ENCODE measurements around the gene TFF3. TPM values are rescaled to one million over a fixed set of nuclear protein-coding genes. Genes with fewer than 3 reads are reported as not detected.

Gene TFF3
- total and polyA plus RNA-seq, 7 donors = 14.3 to 7,065 (median 45.1) TPM

DNA sequence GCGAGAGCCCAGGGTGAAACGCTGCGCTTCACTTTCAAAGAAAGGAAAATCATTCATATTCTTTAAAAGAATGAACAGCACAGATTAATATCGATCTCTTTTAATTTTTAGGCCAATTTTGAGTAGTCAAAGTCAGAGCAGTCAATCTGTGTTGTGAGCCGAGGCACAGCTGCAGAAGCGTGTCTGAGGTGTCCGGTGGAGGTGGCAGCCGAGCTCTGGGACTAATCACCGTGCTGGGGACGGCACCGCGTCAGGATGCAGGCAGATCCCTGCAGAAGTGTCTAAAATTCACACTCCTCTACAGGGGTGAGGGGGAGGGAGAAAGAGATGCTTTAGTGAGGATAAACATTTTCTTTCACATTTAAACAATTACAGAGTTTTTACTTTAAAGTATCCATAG, 47.0 kb upstream of the TFF3 start:
- DNase-seq = no peak
- no peak overlapping the region for H3K4me3 ChIP-seq
- intact Hi-C loops (cut with DNase I) = no loop called here
- peaks cover 0 to 52% (median 15%) of the 10 kb centered on the region in 3 donors for H3K27me3 ChIP-seq
- no peaks in the 10 kb centered on the region for H3K4me1 ChIP-seq
- H3K9me3 ChIP-seq = peaks cover 0 to 9% (median 3%) of the 10 kb centered on the region in 4 donors
- TF ChIP-seq EP300 (IDR thresholded peaks at IDR 0.05) (no peak), POLR2A (IDR thresholded peaks at IDR 0.05) (no peak)
- H3K36me3 ChIP-seq = no peaks in the 10 kb centered on the region
- 85% methylated on average over 12 of the region's 12 CpGs for WGBS, 2 donors
- no peak overlapping the region for H3K27ac ChIP-seq

DNA sequence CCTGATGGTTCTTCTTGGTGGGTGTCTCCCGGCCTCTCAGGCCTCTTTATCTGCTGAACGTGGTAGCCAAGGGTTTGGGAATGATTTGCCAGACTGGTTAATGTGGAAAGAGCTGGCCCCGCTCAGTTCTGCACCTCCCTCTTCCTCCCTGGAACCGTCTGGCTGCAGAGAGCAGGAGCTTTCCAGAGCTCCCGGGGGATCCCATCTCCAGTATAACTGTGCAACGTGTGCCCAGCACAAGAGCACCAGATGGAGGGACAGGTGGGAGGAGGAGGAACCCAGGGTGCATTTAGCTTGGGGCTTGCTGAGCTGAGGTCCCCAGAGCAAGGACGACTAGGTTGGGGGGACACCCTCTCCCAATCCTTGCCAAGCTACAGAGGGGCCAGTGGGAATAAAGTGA, 46.1 kb upstream of the TFF3 start:
- H3K4me1 ChIP-seq = no peaks in the 10 kb centered on the region
- H3K36me3 ChIP-seq = no peaks in the 10 kb centered on the region
- DNase-seq = no peak
- TF ChIP-seq POLR2AphosphoS5 (IDR thresholded peaks at IDR 0.05) (no peak), POLR2A (IDR thresholded peaks at IDR 0.05) (no peak)
- TF ChIP-seq, protein P1, sequence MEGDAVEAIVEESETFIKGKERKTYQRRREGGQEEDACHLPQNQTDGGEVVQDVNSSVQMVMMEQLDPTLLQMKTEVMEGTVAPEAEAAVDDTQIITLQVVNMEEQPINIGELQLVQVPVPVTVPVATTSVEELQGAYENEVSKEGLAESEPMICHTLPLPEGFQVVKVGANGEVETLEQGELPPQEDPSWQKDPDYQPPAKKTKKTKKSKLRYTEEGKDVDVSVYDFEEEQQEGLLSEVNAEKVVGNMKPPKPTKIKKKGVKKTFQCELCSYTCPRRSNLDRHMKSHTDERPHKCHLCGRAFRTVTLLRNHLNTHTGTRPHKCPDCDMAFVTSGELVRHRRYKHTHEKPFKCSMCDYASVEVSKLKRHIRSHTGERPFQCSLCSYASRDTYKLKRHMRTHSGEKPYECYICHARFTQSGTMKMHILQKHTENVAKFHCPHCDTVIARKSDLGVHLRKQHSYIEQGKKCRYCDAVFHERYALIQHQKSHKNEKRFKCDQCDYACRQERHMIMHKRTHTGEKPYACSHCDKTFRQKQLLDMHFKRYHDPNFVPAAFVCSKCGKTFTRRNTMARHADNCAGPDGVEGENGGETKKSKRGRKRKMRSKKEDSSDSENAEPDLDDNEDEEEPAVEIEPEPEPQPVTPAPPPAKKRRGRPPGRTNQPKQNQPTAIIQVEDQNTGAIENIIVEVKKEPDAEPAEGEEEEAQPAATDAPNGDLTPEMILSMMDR (IDR thresholded peaks at IDR 0.05) = no peak
- 47 to 70% methylated on average over 7 of the region's 7 CpGs for WGBS, 2 donors
- intact Hi-C loops (cut with DNase I) = no loop called here
- no peak overlapping the region for H3K4me3 ChIP-seq
- H3K27ac ChIP-seq = no peak overlapping the region
- H3K9me3 ChIP-seq = peaks cover 0 to 10% (median 3%) of the 10 kb centered on the region in 4 donors
- peaks cover 0 to 48% (median 15%) of the 10 kb centered on the region in 3 donors for H3K27me3 ChIP-seq

DNA sequence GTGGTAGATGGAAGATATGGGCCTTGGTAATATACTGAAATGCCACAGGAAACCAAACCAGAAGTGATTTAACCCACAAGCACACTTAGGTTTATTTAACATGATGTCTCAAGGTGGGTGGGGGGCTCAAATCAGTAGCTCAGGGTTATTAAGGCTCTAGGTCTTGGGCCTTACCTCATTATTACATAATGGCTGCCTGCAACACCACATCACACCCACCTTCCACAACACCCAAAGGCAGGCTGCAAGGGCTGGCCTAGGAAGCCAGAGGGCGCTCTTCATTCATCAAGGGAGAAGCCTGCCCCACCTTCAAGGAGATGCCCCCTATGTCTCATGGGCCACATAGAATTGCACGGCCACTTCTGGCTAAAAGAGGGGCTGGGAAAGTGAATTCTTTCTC, 45.1 kb upstream of the TFF3 start:
- intact Hi-C loops (cut with DNase I) = no loop called here
- H3K9me3 ChIP-seq = peaks cover 0 to 10% (median 3%) of the 10 kb centered on the region in 4 donors
- H3K36me3 ChIP-seq = no peaks in the 10 kb centered on the region
- WGBS, 2 donors = 82 to 87% methylated on average over 2 of the region's 2 CpGs
- peaks cover 0 to 40% (median 15%) of the 10 kb centered on the region in 3 donors for H3K27me3 ChIP-seq
- H3K27ac ChIP-seq = no peak overlapping the region
- H3K4me3 ChIP-seq = no peak overlapping the region
- DNase-seq = no peak
- TF ChIP-seq POLR2A (IDR thresholded peaks at IDR 0.05) (no peak), POLR2AphosphoS5 (IDR thresholded peaks at IDR 0.05) (no peak), EP300 (IDR thresholded peaks at IDR 0.05) (no peak)
- TF ChIP-seq, protein P1 (IDR thresholded peaks at IDR 0.05) = no peak
- H3K4me1 ChIP-seq = no peaks in the 10 kb centered on the region

DNA sequence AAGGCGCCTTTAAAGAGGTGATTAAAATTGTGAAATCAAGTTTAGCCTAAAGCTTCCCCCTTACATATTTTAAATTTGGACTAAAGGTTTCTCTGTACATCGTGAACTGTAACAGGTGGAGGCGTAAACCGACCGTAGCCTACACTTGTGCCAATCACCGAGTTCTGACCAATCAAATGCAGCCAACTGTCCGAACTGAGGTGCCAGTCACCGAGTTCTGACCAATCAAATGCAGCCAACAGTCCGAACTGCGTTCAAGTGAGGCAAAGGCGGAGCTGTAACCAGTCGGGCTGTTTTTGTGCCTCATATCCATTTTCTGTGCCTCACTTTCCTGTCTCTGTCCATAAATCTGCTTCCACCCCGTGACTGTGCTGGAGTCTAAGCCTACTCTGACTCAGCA, 43.7 kb upstream of the TFF3 start:
- intact Hi-C loops (cut with DNase I) = no loop called here
- Histone ChIP-seq H3K27ac (no peak overlapping the region), H3K4me1 (no peaks in the 10 kb centered on the region), H3K27me3 (peaks cover 0 to 27% (median 15%) of the 10 kb centered on the region in 3 donors), H3K4me3 (no peak overlapping the region), H3K36me3 (no peaks in the 10 kb centered on the region), H3K9me3 (peaks cover 0 to 13% (median 3%) of the 10 kb centered on the region in 4 donors)
- no peak for TF ChIP-seq EP300 (IDR thresholded peaks at IDR 0.05)
- TF ChIP-seq, protein P1 (IDR thresholded peaks at IDR 0.05) = no peak
- TF ChIP-seq POLR2AphosphoS5 (IDR thresholded peaks at IDR 0.05) = no peak
- no peak for TF ChIP-seq POLR2A (IDR thresholded peaks at IDR 0.05)
- no peak for DNase-seq
- WGBS, 2 donors = 87 to 90% methylated on average over 13 of the region's 13 CpGs

DNA sequence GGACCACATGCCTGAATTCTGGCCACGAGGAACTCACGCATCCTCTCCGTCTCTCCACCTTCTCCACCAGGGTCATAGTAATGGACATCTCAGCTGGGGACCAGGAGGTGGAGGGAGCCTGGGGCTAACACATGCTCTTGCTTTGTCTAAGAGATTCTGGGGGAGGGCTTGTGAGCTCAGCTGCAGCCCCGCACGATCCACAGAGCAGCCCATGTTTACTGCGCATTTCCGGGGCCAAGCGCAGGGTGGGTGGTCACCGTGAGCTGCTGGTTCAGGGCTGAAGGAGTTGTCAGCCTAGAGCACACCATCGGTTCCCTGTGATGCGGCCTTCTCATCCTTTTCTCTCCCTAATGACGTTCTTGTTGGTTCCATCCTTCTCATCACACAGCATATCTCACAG, 43.1 kb upstream of the TFF3 start:
- no peak for DNase-seq
- no peak for TF ChIP-seq EP300 (IDR thresholded peaks at IDR 0.05)
- TF ChIP-seq POLR2AphosphoS5 (IDR thresholded peaks at IDR 0.05) = no peak
- TF ChIP-seq POLR2A (IDR thresholded peaks at IDR 0.05) = no peak
- TF ChIP-seq, protein P1 (IDR thresholded peaks at IDR 0.05) = no peak
- H3K4me1 ChIP-seq = no peaks in the 10 kb centered on the region
- no peaks in the 10 kb centered on the region for H3K36me3 ChIP-seq
- intact Hi-C loops (cut with DNase I) = no loop called here
- peaks cover 0 to 21% (median 15%) of the 10 kb centered on the region in 3 donors for H3K27me3 ChIP-seq
- no peak overlapping the region for H3K27ac ChIP-seq
- 95% methylated on average over 12 of the region's 12 CpGs for WGBS, 2 donors
- H3K9me3 ChIP-seq = peaks cover 0 to 13% (median 3%) of the 10 kb centered on the region in 4 donors
- no peak overlapping the region for H3K4me3 ChIP-seq
